GM13976 (cell line): Measurements from ENCODE around the gene UBXN4.
"Not testable (repeated sequence)": the region's sequence is repeated elsewhere in the genome, so short reads cannot be mapped to it uniquely, and the experiment has no call there.

Experiments
- DNase-seq: peaks from one replicate; pipeline ENCODE4 v3.0.0; 2012; ENCODE audit warnings: low spot score
- in situ Hi-C: fragments of 300-500 bp; cut with MboI; formaldehyde crosslinking; loops from one replicate; pipeline ENCODE4 v1.12.0; 2022; ENCODE audit warnings: low sequenced_read_pairs, mixed read lengths, inconsistent platforms; ENCODE audit not compliant: unreplicated experiment
- TF ChIP-seq, protein P1 (sequence below): IDR thresholded peaks from 2 replicates; pipeline ENCODE4 v1.5.1; 2012; ENCODE audit warnings: borderline replicate concordance, mild to moderate bottlenecking; ENCODE audit not compliant: insufficient read depth; ENCODE audit errors: extremely low read depth, missing control alignments, control extremely low read depth

UBXN4 gene

GRCh38 chr2:135741395-135742324, at the start of gene UBXN4:
UBXN4 (plus strand) TSS chr2:135741855; CDS start chr2:135741930, 75 bp downstream.
- in situ Hi-C loops, result no loop called here
- TF ChIP-seq, protein P1, sequence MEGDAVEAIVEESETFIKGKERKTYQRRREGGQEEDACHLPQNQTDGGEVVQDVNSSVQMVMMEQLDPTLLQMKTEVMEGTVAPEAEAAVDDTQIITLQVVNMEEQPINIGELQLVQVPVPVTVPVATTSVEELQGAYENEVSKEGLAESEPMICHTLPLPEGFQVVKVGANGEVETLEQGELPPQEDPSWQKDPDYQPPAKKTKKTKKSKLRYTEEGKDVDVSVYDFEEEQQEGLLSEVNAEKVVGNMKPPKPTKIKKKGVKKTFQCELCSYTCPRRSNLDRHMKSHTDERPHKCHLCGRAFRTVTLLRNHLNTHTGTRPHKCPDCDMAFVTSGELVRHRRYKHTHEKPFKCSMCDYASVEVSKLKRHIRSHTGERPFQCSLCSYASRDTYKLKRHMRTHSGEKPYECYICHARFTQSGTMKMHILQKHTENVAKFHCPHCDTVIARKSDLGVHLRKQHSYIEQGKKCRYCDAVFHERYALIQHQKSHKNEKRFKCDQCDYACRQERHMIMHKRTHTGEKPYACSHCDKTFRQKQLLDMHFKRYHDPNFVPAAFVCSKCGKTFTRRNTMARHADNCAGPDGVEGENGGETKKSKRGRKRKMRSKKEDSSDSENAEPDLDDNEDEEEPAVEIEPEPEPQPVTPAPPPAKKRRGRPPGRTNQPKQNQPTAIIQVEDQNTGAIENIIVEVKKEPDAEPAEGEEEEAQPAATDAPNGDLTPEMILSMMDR, result peak; percentile 29
- peak; percentile 96 for DNase-seq

- no peak for DNase-seq
- TF ChIP-seq, protein P1, result no peak
- in situ Hi-C loops, result no loop called here
These were observed 46.9 kb upstream of the UBXN4 start for GRCh38 chr2:135694711-135695110.

GRCh38 chr2:135698838-135699237, 42.8 kb upstream of the UBXN4 start:
- no peak for DNase-seq
- TF ChIP-seq, protein P1, result no peak
- in situ Hi-C loops, result no loop called here

GRCh38 chr2:135701442-135701841, 40.2 kb upstream of the UBXN4 start:
- in situ Hi-C loops, result loop anchor here (25.0 kb wide), 1 partner anchor 239 kb away; no protein-coding TSS in a partner anchor
- TF ChIP-seq, protein P1, result no peak
- no peak for DNase-seq

DNA sequence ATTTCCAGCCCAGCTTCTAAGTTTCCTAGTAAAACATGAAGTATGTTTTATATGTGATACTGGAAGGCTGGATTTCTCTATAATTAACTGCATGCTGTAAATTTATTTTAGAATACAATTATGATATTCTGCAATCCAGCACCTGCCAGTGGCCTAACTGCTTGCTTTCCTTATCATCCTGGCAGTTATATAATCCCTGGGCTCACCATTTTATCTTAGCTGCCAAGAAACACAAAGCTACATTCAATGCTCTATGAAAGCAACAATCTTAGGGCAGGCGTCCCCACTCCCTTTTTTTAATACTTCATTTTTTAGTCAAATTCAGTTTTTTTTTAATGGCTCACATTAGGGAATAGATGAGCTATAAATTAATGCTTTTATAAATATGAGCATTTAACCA, 38.4 kb upstream of the UBXN4 start:
- DNase-seq, result no peak
- TF ChIP-seq, protein P1, result no peak
- in situ Hi-C loops, result loop anchor here (25.0 kb wide), 1 partner anchor 241 kb away; no protein-coding TSS in a partner anchor

GRCh38 chr2:135704075-135704474, 37.6 kb upstream of the UBXN4 start:
- in situ Hi-C loops, result loop anchor here (25.0 kb wide), 1 partner anchor 242 kb away; no protein-coding TSS in a partner anchor
- not testable (repeated sequence) for DNase-seq

DNA sequence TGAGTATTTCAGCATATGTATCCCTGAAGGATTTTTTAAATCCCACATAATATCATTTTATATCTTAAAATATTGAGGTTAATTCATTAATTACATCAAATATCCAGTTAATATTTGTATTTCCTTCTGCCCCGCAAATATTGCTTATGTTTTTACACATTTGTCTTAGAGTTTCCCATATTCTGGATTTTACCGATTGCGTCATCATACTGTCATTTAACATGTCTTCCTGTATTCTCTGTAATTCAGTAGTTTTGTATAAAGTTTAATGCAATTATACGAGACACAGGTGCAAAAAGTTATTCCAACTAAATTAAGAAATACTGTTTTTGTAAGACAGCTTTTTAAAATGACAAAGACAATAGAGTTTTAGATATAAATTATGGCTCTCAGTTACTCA, 33.5 kb upstream of the UBXN4 start:
- TF ChIP-seq, protein P1, result no peak
- in situ Hi-C loops, result loop anchor here (25.0 kb wide), 1 partner anchor 246 kb away; no protein-coding TSS in a partner anchor
- no peak for DNase-seq
